Neural cell (in vitro differentiated cells): Measurements from ENCODE around the gene SPTLC2. TPM values are rescaled to one million over a fixed set of nuclear protein-coding genes. Genes with fewer than 3 reads are reported as not detected.

Source experiments
- H2AFZ ChIP-seq: fragments of 200-600, 300-800 bp; sonication (generic), shearing (Covaris generic); 2 replicates; pipeline ENCODE4 v1.6.0; 2014; ENCODE audit warnings: low read depth, mild to moderate bottlenecking, antibody characterized with exemption, low read length, moderate library complexity
- H3F3A ChIP-seq: fragments of 200-600 bp; shearing (Covaris generic); 2 replicates; pipeline ENCODE4 v1.6.1; 2016; ENCODE audit warnings: mild to moderate bottlenecking, moderate library complexity, mixed read lengths, antibody characterized with exemption, low read length; ENCODE audit not compliant: insufficient read depth, poor library complexity, severe bottlenecking
- H3K27ac ChIP-seq: fragments of 200-600, 300-800 bp; sonication (generic), shearing (Covaris generic); 2 replicates; pipeline ENCODE4 v1.5.1; 2014; ENCODE audit warnings: mild to moderate bottlenecking, low read length, moderate library complexity
- H3K27me3 ChIP-seq: fragments of 300-800, 200-600 bp; sonication (generic), shearing (Covaris generic); 2 replicates; pipeline ENCODE4 v1.6.0; 2014; ENCODE audit warnings: mild to moderate bottlenecking, low read depth, low read length, moderate library complexity; ENCODE audit not compliant: insufficient read depth
- H3K36me3 ChIP-seq: fragments of 300-800, 200-600 bp; sonication (generic), shearing (Covaris generic); 2 replicates; pipeline ENCODE4 v1.5.1; 2014; ENCODE audit warnings: mild to moderate bottlenecking, antibody characterized with exemption, low read length, moderate library complexity; ENCODE audit not compliant: insufficient read depth
- H3K4me2 ChIP-seq: fragments of 300-800, 200-600 bp; sonication (generic), shearing (Covaris generic); 2 replicates; pipeline ENCODE4 v1.6.0; 2014; ENCODE audit warnings: mild to moderate bottlenecking, low read length
- H3K4me3 ChIP-seq: fragments of 300-800, 200-600 bp; sonication (generic), shearing (Covaris generic); 2 replicates; pipeline ENCODE4 v1.5.1; 2014; ENCODE audit warnings: mild to moderate bottlenecking, low read length, moderate library complexity
- H3K79me2 ChIP-seq: fragments of 200-600 bp; shearing (Covaris generic); replicated peaks from 2 replicates; pipeline ENCODE4 v1.6.0; 2014; ENCODE audit warnings: mild to moderate bottlenecking, low read length, moderate library complexity; ENCODE audit not compliant: insufficient read depth
- H3K9ac ChIP-seq: fragments of 300-800, 200-600 bp; sonication (generic), shearing (Covaris generic); 2 replicates; pipeline ENCODE4 v1.6.1; 2016; ENCODE audit warnings: mild to moderate bottlenecking, low read length, mixed read lengths
- H3K9me2 ChIP-seq: fragments of 200-600 bp; shearing (Covaris generic); 2 replicates; pipeline ENCODE4 v1.6.1; 2016; ENCODE audit warnings: mild to moderate bottlenecking, low read length, mixed read lengths; ENCODE audit not compliant: insufficient read depth
- H3K9me3 ChIP-seq: fragments of 200-600, 300-800 bp; sonication (generic), shearing (Covaris generic); 2 replicates; pipeline ENCODE4 v1.6.1; 2016; ENCODE audit warnings: mild to moderate bottlenecking, mixed run types, low read length, moderate library complexity, mixed read lengths
- H4K20me1 ChIP-seq: fragments of 200-600 bp; shearing (Covaris generic); 2 replicates; pipeline ENCODE4 v1.6.1; 2016; ENCODE audit warnings: mild to moderate bottlenecking, mixed run types; ENCODE audit not compliant: insufficient read depth
- CTCF ChIP-seq: fragments of 450-650 bp; IDR thresholded peaks from 2 replicates; pipeline ENCODE4 v1.5.1; 2014; ENCODE audit warnings: antibody characterized with exemption, mild to moderate bottlenecking, moderate library complexity; ENCODE audit not compliant: poor library complexity, severe bottlenecking
- EP300 ChIP-seq: fragments of 450-650 bp; conservative IDR thresholded peaks from 2 replicates; pipeline ENCODE4 v1.6.1; 2014; ENCODE audit warnings: antibody characterized with exemption, mild to moderate bottlenecking, moderate library complexity; ENCODE audit not compliant: poor library complexity, severe bottlenecking
- EZH2 ChIP-seq: fragments of 200-600, 300-800 bp; shearing (Covaris generic), sonication (generic); IDR thresholded peaks from 2 replicates; pipeline ENCODE4 v1.6.1; 2014; ENCODE audit warnings: antibody characterized with exemption, low read length, borderline replicate concordance, mild to moderate bottlenecking; ENCODE audit not compliant: insufficient read depth, poor library complexity, severe bottlenecking
- MXI1 ChIP-seq: fragments of 450-650 bp; conservative IDR thresholded peaks from 2 replicates; pipeline ENCODE4 v1.6.1; 2014; ENCODE audit warnings: antibody characterized with exemption, mild to moderate bottlenecking; ENCODE audit not compliant: poor library complexity, severe bottlenecking
- POLR2AphosphoS5 ChIP-seq: IDR thresholded peaks from 2 replicates; pipeline ENCODE4 v1.6.1; 2012
- RAD21 ChIP-seq: fragments of 450-650 bp; conservative IDR thresholded peaks from 2 replicates; pipeline ENCODE4 v1.6.1; 2014; ENCODE audit warnings: antibody characterized with exemption, mild to moderate bottlenecking, moderate library complexity
- REST ChIP-seq: IDR thresholded peaks from 2 replicates; pipeline ENCODE4 v1.6.1; 2012; ENCODE audit warnings: borderline replicate concordance
- SMC3 ChIP-seq: fragments of 450-650 bp; conservative IDR thresholded peaks from 2 replicates; pipeline ENCODE4 v1.6.1; 2014; ENCODE audit warnings: antibody characterized with exemption, mild to moderate bottlenecking, moderate library complexity; ENCODE audit not compliant: poor library complexity
- TAF1 ChIP-seq: IDR thresholded peaks from 2 replicates; pipeline ENCODE4 v1.6.1; 2012; ENCODE audit warnings: low read depth
- polyA plus RNA-seq: library from polyadenylated mRNA; depleted of rRNA; stranded (reverse); fragments of >200 nt; gene quantifications from 2 replicates; pipeline ENCODE4 v1.2.3, GENCODE V29; 2014

Gene SPTLC2
- polyA plus RNA-seq, 1 donor from 2014 or later: 15.1 TPM

- H4K20me1 ChIP-seq: no peaks in the 10 kb centered on the region
- H3K4me2 ChIP-seq: no peak overlapping the region
- no peaks in the 10 kb centered on the region for H3K27me3 ChIP-seq
- peaks cover 14% of the 10 kb centered on the region for H3K79me2 ChIP-seq
- no peaks in the 10 kb centered on the region for H3K36me3 ChIP-seq
- no peaks in the 10 kb centered on the region for H3K9me3 ChIP-seq
- H3K9me2 ChIP-seq: no peaks in the 10 kb centered on the region
- no peak overlapping the region for H3K4me3 ChIP-seq
- H3K9ac ChIP-seq: no peak overlapping the region
- no peak overlapping the region for H2AFZ ChIP-seq
- H3K27ac ChIP-seq: no peak overlapping the region
- TF ChIP-seq EZH2 (no peak), SMC3 (no peak), TAF1 (no peak), REST (no peak), POLR2AphosphoS5 (no peak), RAD21 (no peak), EP300 (no peak), MXI1 (no peak), CTCF (no peak)
- H3F3A ChIP-seq: no peaks in the 10 kb centered on the region
These were observed 8.6 kb downstream of the SPTLC2 start for GRCh38 chr14:77607741-77608302.

- Histone ChIP-seq H3F3A (no peaks in the 10 kb centered on the region), H3K36me3 (no peaks in the 10 kb centered on the region), H4K20me1 (no peaks in the 10 kb centered on the region), H3K27me3 (no peaks in the 10 kb centered on the region), H3K79me2 (peaks cover 11% of the 10 kb centered on the region), H3K9ac (no peak overlapping the region), H3K4me2 (no peak overlapping the region), H3K9me2 (no peaks in the 10 kb centered on the region), H2AFZ (no peak overlapping the region), H3K27ac (no peak overlapping the region), H3K4me3 (no peak overlapping the region), H3K9me3 (no peaks in the 10 kb centered on the region)
- no peak for TF ChIP-seq REST
- TF ChIP-seq CTCF: no peak
- TF ChIP-seq POLR2AphosphoS5: no peak
- TF ChIP-seq TAF1: no peak
- no peak for TF ChIP-seq MXI1
- no peak for TF ChIP-seq RAD21
- TF ChIP-seq EP300: no peak
- TF ChIP-seq EZH2: no peak
- no peak for TF ChIP-seq SMC3
These were observed 11.0 kb downstream of the SPTLC2 start for GRCh38 chr14:77605392-77605972.
